HEK293 (cell line): ENCODE measurements around the gene MITF.

ENCODE experiments used
- ZNF121 ChIP-seq: fragments of 450-650 bp; formaldehyde crosslinking; IDR thresholded peaks from 2 replicates; pipeline ENCODE4 v1.5.1; 2016; ENCODE audit warnings: missing biosample characterization, missing genetic modification characterization
- ZNF830 ChIP-seq: fragments of 450-650 bp; IDR thresholded peaks from 2 replicates; pipeline ENCODE4 v1.5.0; 2018; ENCODE audit warnings: missing biosample characterization, missing genetic modification characterization, low read depth, mild to moderate bottlenecking, moderate library complexity
- TF ChIP-seq, protein P1 (sequence below): sonication (generic); formaldehyde crosslinking; IDR thresholded peaks from 2 replicates; pipeline ENCODE4 v1.8.1; 2022; ENCODE audit warnings: mild to moderate bottlenecking, moderate library complexity, missing genetic modification reagents
- TF ChIP-seq, protein P2 (sequence below): fragments of 450-650 bp; formaldehyde crosslinking; IDR thresholded peaks from 2 replicates; pipeline ENCODE4 v1.5.1; 2016; ENCODE audit warnings: missing biosample characterization, missing genetic modification characterization

DNA sequence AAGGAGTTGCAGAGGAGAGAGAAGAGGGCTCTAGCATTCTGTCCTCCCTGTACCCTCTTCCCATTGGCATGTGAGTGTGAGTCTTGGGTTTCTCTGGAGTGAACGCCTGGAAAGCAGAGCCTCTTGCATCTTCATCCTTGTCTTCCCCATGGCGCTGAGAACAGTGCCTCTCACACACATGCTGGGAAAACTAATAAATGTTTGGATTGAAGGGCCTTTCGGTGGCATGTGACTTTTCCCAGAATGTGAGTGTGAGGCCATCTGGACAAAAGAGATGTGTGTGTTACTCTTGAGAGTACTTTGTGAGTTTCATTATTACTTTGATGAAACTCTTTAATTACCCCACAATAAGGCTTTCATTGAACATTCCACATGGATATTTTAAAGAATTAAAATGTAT, 122.3 kb downstream of the MITF start:
- TF ChIP-seq ZNF121: no peak
- TF ChIP-seq, protein P1, sequence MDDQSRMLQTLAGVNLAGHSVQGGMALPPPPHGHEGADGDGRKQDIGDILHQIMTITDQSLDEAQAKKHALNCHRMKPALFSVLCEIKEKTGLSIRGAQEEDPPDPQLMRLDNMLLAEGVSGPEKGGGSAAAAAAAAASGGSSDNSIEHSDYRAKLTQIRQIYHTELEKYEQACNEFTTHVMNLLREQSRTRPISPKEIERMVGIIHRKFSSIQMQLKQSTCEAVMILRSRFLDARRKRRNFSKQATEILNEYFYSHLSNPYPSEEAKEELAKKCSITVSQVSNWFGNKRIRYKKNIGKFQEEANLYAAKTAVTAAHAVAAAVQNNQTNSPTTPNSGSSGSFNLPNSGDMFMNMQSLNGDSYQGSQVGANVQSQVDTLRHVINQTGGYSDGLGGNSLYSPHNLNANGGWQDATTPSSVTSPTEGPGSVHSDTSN (CRISPR knock-in tag): no peak
- TF ChIP-seq, protein P2, sequence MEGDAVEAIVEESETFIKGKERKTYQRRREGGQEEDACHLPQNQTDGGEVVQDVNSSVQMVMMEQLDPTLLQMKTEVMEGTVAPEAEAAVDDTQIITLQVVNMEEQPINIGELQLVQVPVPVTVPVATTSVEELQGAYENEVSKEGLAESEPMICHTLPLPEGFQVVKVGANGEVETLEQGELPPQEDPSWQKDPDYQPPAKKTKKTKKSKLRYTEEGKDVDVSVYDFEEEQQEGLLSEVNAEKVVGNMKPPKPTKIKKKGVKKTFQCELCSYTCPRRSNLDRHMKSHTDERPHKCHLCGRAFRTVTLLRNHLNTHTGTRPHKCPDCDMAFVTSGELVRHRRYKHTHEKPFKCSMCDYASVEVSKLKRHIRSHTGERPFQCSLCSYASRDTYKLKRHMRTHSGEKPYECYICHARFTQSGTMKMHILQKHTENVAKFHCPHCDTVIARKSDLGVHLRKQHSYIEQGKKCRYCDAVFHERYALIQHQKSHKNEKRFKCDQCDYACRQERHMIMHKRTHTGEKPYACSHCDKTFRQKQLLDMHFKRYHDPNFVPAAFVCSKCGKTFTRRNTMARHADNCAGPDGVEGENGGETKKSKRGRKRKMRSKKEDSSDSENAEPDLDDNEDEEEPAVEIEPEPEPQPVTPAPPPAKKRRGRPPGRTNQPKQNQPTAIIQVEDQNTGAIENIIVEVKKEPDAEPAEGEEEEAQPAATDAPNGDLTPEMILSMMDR (tag by site-specific recombination): no peak
- TF ChIP-seq ZNF830 (tag by site-specific recombination): no peak
